Gastrocnemius medialis (tissue), 4 donors: ENCODE measurements around the gene KCND3.

Source experiments
- POLR2A ChIP-seq, 2 donors: fragments of 450-650 bp; IDR thresholded peaks; one replicate each; pipeline ENCODE4 v1.6.1; 2017; ENCODE audit warnings: antibody characterized with exemption in 2 of 2, mild to moderate bottlenecking in 2 of 2, moderate library complexity in 2 of 2
- TF ChIP-seq, protein P1 (sequence below), 5 experiments: fragments of 450-650 bp in 3 of 5; fragments of 200-600 bp in 2 of 5; sonication (generic) in 2 of 5; IDR thresholded peaks in 4 of 5; conservative IDR thresholded peaks in 1 of 5; 1 replicate in 4 of 5; 2 replicates in 1 of 5; pipeline ENCODE4 v1.5.1; 2016 to 2019; ENCODE audit warnings: antibody characterized with exemption in 5 of 5, mild to moderate bottlenecking in 3 of 5, moderate library complexity in 3 of 5

GRCh38 chr1:111819566-111820263 is 169.8 kb downstream of the KCND3 start:
- TF ChIP-seq, protein P1, sequence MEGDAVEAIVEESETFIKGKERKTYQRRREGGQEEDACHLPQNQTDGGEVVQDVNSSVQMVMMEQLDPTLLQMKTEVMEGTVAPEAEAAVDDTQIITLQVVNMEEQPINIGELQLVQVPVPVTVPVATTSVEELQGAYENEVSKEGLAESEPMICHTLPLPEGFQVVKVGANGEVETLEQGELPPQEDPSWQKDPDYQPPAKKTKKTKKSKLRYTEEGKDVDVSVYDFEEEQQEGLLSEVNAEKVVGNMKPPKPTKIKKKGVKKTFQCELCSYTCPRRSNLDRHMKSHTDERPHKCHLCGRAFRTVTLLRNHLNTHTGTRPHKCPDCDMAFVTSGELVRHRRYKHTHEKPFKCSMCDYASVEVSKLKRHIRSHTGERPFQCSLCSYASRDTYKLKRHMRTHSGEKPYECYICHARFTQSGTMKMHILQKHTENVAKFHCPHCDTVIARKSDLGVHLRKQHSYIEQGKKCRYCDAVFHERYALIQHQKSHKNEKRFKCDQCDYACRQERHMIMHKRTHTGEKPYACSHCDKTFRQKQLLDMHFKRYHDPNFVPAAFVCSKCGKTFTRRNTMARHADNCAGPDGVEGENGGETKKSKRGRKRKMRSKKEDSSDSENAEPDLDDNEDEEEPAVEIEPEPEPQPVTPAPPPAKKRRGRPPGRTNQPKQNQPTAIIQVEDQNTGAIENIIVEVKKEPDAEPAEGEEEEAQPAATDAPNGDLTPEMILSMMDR (IDR thresholded peaks at IDR 0.05 in 4 of 5, conservative IDR thresholded peaks at IDR 0.05 in 1 of 5): no peak
- no peak for TF ChIP-seq POLR2A (IDR thresholded peaks at IDR 0.05)
